ENCODE data around the gene STXBP6.

The STXBP6 gene

GRCh38 chr14:25011095-25011494 is 38.9 kb downstream of the STXBP6 start:
- DNase-seq, result no peak

- no peak for DNase-seq
These were observed 39.5 kb downstream of the STXBP6 start for GRCh38 chr14:25010471-25010870.

GRCh38 chr14:25009891-25010290 is 40.1 kb downstream of the STXBP6 start:
- no peak for DNase-seq

- DNase-seq, result no peak
These were observed 42.1 kb downstream of the STXBP6 start for GRCh38 chr14:25007832-25008231.

GRCh38 chr14:25006961-25007795 is 42.8 kb downstream of the STXBP6 start:
- DNase-seq, result no peak

- DNase-seq, result no peak
These were observed 43.9 kb downstream of the STXBP6 start for GRCh38 chr14:25006031-25006430.

GRCh38 chr14:25004389-25004809 is 45.5 kb downstream of the STXBP6 start:
- DNase-seq, result no peak

- no peak for DNase-seq
These were observed 46.4 kb downstream of the STXBP6 start for GRCh38 chr14:25003537-25003936.

- no peak for DNase-seq
These were observed 48.3 kb downstream of the STXBP6 start for GRCh38 chr14:25001601-25002000.

GRCh38 chr14:25001156-25001555 is 48.8 kb downstream of the STXBP6 start:
- no peak for DNase-seq

- no peak for DNase-seq
These were observed 50.8 kb downstream of the STXBP6 start for GRCh38 chr14:24999157-24999556.

- no peak for DNase-seq
These were observed 52.8 kb downstream of the STXBP6 start for GRCh38 chr14:24996930-24997725.

- no peak for DNase-seq
These were observed 54.9 kb downstream of the STXBP6 start for GRCh38 chr14:24995016-24995415.

- DNase-seq, result no peak
These were observed 56.3 kb downstream of the STXBP6 start for GRCh38 chr14:24993631-24994030.

- no peak for DNase-seq
These were observed 57.2 kb downstream of the STXBP6 start for GRCh38 chr14:24992624-24993360.

GRCh38 chr14:24991821-24992220 is 58.1 kb downstream of the STXBP6 start:
- no peak for DNase-seq

- DNase-seq, result no peak
These were observed 58.7 kb downstream of the STXBP6 start for GRCh38 chr14:24991288-24991687.

GRCh38 chr14:24990773-24991172 is 59.2 kb downstream of the STXBP6 start:
- no peak for DNase-seq

- DNase-seq, result no peak
These were observed 59.9 kb downstream of the STXBP6 start for GRCh38 chr14:24990050-24990449.

GRCh38 chr14:24988760-24989159 is 61.2 kb downstream of the STXBP6 start:
- DNase-seq, result no peak

- no peak for DNase-seq
These were observed 63.6 kb downstream of the STXBP6 start for GRCh38 chr14:24986206-24986893.

GRCh38 chr14:24984846-24985589 is 64.9 kb downstream of the STXBP6 start:
- no peak for DNase-seq

Measured in cortex of kidney (tissue), 1 donor.